H1 (cell line): ENCODE measurements around the gene SPATA32. TPM values are rescaled to one million over a fixed set of nuclear protein-coding genes. Genes with fewer than 3 reads are reported as not detected.

Source experiments
- CTCF ChIA-PET: fragments of 300-600 bp; sonication (Branson Sonifier 250); formaldehyde crosslinking; loops from one replicate; lab custom pipeline; 2021; ENCODE audit not compliant: partially characterized antibody; lab: Charles Lee
- POLR2A ChIA-PET: fragments of 300-600 bp; sonication (Branson Sonifier 250); formaldehyde crosslinking; loops from one replicate; lab custom pipeline; 2021; ENCODE audit warnings: inconsistent platforms; ENCODE audit not compliant: partially characterized antibody; lab: Charles Lee
- DNase-seq, 2 experiments: peaks; one replicate each; pipeline versions ENCODE4 v3.0.0 to v3.0.0-alpha.2; 2010 to 2022; ENCODE audit warnings: low spot score in 2 of 2, low read depth in 1 of 2, mixed read lengths in 1 of 2
- FAIRE-seq: peaks from 2 replicates; lab custom pipeline; 2011; peaks lifted over from hg19 to GRCh38; lab: Jason Lieb, UNC
- H2AFZ ChIP-seq: 2 replicates; pipeline ENCODE4 v1.8.1; 2012; ENCODE audit warnings: low read length, inconsistent platforms
- H2AK5ac ChIP-seq: 2 replicates; pipeline ENCODE4 v1.6.1; 2013; ENCODE audit warnings: low read depth, low read length
- H2BK120ac ChIP-seq: replicated peaks from 2 replicates; pipeline ENCODE3; 2013; ENCODE audit warnings: low read depth, low read length, inconsistent platforms
- H2BK12ac ChIP-seq: 2 replicates; pipeline ENCODE4 v1.6.1; 2013; ENCODE audit warnings: low read depth, low read length
- H2BK15ac ChIP-seq: 2 replicates; pipeline ENCODE4 v1.6.1; 2013; ENCODE audit warnings: low read length
- H2BK20ac ChIP-seq: 2 replicates; pipeline ENCODE4 v1.6.1; 2013; ENCODE audit warnings: low read length
- H2BK5ac ChIP-seq: 2 replicates; pipeline ENCODE4 v1.6.1; 2013; ENCODE audit warnings: low read depth, low read length
- H3K14ac ChIP-seq: 2 replicates; pipeline ENCODE4 v1.6.1; 2013; ENCODE audit warnings: inconsistent platforms; ENCODE audit not compliant: insufficient read length
- H3K18ac ChIP-seq: 2 replicates; pipeline ENCODE4 v1.6.1; 2013; ENCODE audit warnings: low read length; ENCODE audit errors: extremely low read depth
- H3K23ac ChIP-seq: 2 replicates; pipeline ENCODE4 v1.6.1; 2013; ENCODE audit warnings: inconsistent platforms; ENCODE audit not compliant: insufficient read length
- H3K23me2 ChIP-seq: 2 replicates; pipeline ENCODE4 v1.6.1; 2013; ENCODE audit warnings: low read depth, low read length
- H3K27ac ChIP-seq: 2 replicates; pipeline ENCODE4 v1.6.1; 2011; ENCODE audit warnings: low read depth, low read length, inconsistent platforms
- H3K27me3 ChIP-seq, 4 experiments: replicated peaks in 1 of 4; 1 replicate in 1 of 4; 2 replicates in 3 of 4; pipeline versions ENCODE4 v1.6.1 to v1.8.1; 2011 to 2013; ENCODE audit warnings: low read length in 3 of 4, mild to moderate bottlenecking in 3 of 4, inconsistent platforms in 2 of 4, mixed read lengths in 2 of 4, moderate library complexity in 1 of 4; ENCODE audit not compliant: control insufficient read depth in 3 of 4, insufficient read depth in 3 of 4; ENCODE audit errors: extremely low read depth in 1 of 4
- H3K36me3 ChIP-seq, 4 experiments: 2 replicates each; pipeline versions ENCODE4 v1.6.1 to v1.8.1; 2011 to 2013; ENCODE audit warnings: mild to moderate bottlenecking in 4 of 4, low read length in 3 of 4, moderate library complexity in 2 of 4, control low read depth in 1 of 4, inconsistent platforms in 1 of 4; ENCODE audit not compliant: insufficient read depth in 4 of 4, control insufficient read depth in 2 of 4
- H3K4ac ChIP-seq: replicated peaks from 2 replicates; pipeline ENCODE3; 2013; ENCODE audit warnings: low read length, low read depth, mixed read lengths, inconsistent platforms; ENCODE audit not compliant: insufficient read length
- H3K4me1 ChIP-seq, 4 experiments: replicated peaks in 1 of 4; 1 replicate in 1 of 4; 2 replicates in 3 of 4; pipeline versions ENCODE4 v1.6.1 to v1.8.1; 2011 to 2013; ENCODE audit warnings: low read length in 3 of 4, inconsistent platforms in 2 of 4, mixed read lengths in 1 of 4; ENCODE audit not compliant: insufficient read depth in 4 of 4, control insufficient read depth in 3 of 4
- H3K4me2 ChIP-seq, 2 experiments: 2 replicates each; pipeline versions ENCODE4 v1.6.1 to v1.8.1; 2011 to 2013; ENCODE audit warnings: low read depth in 2 of 2, low read length in 2 of 2, control low read depth in 1 of 2, inconsistent platforms in 1 of 2, mild to moderate bottlenecking in 1 of 2; ENCODE audit not compliant: insufficient read depth in 1 of 2
- H3K4me3 ChIP-seq, 4 experiments: fragments of 200-600, 300-600 bp in 1 of 4; sonication (generic), shearing (Covaris generic), sonication (Bioruptor Twin) in 1 of 4; 2 replicates each; pipeline versions ENCODE4 v1.5.1 to v1.8.1; 2011 to 2016; ENCODE audit warnings: low read length in 4 of 4, low read depth in 3 of 4, control low read depth in 2 of 4, inconsistent platforms in 2 of 4, mild to moderate bottlenecking in 2 of 4, mixed read lengths in 1 of 4, moderate library complexity in 1 of 4; ENCODE audit not compliant: insufficient read depth in 2 of 4; ENCODE audit errors: extremely low read depth in 1 of 4
- H3K56ac ChIP-seq: replicated peaks from 2 replicates; pipeline ENCODE3; 2013; ENCODE audit warnings: low read depth, mild to moderate bottlenecking, mixed read lengths, low read length, inconsistent platforms; ENCODE audit not compliant: insufficient read length
- H3K79me1 ChIP-seq: 2 replicates; pipeline ENCODE4 v1.6.1; 2013; ENCODE audit warnings: low read depth, low read length, control low read depth
- H3K79me2 ChIP-seq, 2 experiments: 2 replicates each; pipeline versions ENCODE4 v1.6.1 to v1.8.1; 2012 to 2013; ENCODE audit warnings: low read length in 2 of 2, mild to moderate bottlenecking in 2 of 2, inconsistent platforms in 1 of 2; ENCODE audit not compliant: insufficient read depth in 2 of 2, control insufficient read depth in 1 of 2
- H3K9ac ChIP-seq, 4 experiments: replicated peaks in 1 of 4; 1 replicate in 1 of 4; 2 replicates in 3 of 4; pipeline versions ENCODE4 v1.6.1 to v1.8.1; 2011 to 2013; ENCODE audit warnings: low read depth in 3 of 4, low read length in 3 of 4, control low read depth in 2 of 4, mild to moderate bottlenecking in 2 of 4, moderate library complexity in 2 of 4, inconsistent platforms in 1 of 4; ENCODE audit errors: extremely low read depth in 1 of 4
- H3K9me3 ChIP-seq, 2 experiments: 2 replicates each; pipeline versions ENCODE4 v1.6.1 to v1.8.1; 2012 to 2013; ENCODE audit warnings: mild to moderate bottlenecking in 2 of 2, moderate library complexity in 2 of 2, control low read depth in 1 of 2, inconsistent platforms in 1 of 2, low read depth in 1 of 2, low read length in 1 of 2, mixed read lengths in 1 of 2; ENCODE audit not compliant: insufficient read depth in 2 of 2
- H4K20me1 ChIP-seq, 2 experiments: replicated peaks in 1 of 2; 2 replicates each; pipeline versions ENCODE3 to v1.8.1; 2011 to 2013; ENCODE audit warnings: inconsistent platforms in 2 of 2, low read length in 2 of 2, mild to moderate bottlenecking in 1 of 2; ENCODE audit not compliant: insufficient read depth in 2 of 2, control insufficient read depth in 1 of 2
- H4K5ac ChIP-seq: 2 replicates; pipeline ENCODE4 v1.6.1; 2013; ENCODE audit warnings: low read length, low read depth, mixed read lengths, inconsistent platforms; ENCODE audit not compliant: insufficient read length
- H4K8ac ChIP-seq: 2 replicates; pipeline ENCODE4 v1.8.0; 2013; ENCODE audit warnings: mild to moderate bottlenecking, moderate library complexity, low read length, inconsistent platforms; ENCODE audit not compliant: insufficient read depth; ENCODE audit errors: extremely low read depth
- H4K91ac ChIP-seq: replicated peaks from 2 replicates; pipeline ENCODE3; 2013; ENCODE audit warnings: low read length, mixed read lengths, inconsistent platforms; ENCODE audit not compliant: insufficient read length
- ASH2L ChIP-seq: fragments of 200-600, 300-600 bp; sonication (generic); IDR thresholded peaks from one replicate; pipeline ENCODE4 v1.7.1; 2017; ENCODE audit warnings: low read length
- CBX8 ChIP-seq: fragments of 300-800, 300-1000 bp; sonication (generic); IDR thresholded peaks from 2 replicates; pipeline ENCODE4 v1.7.1; 2016; ENCODE audit warnings: low read depth, low read length, borderline replicate concordance
- CEBPB ChIP-seq: IDR thresholded peaks from 2 replicates; pipeline ENCODE4 v1.6.1; 2012; ENCODE audit warnings: low read depth, low read length
- CHD2 ChIP-seq: IDR thresholded peaks from 2 replicates; pipeline ENCODE4 v1.6.1; 2012; ENCODE audit warnings: low read length, improper control_type of control experiment
- EP300 ChIP-seq, 2 experiments: IDR thresholded peaks; 1 replicate in 1 of 2; 2 replicates in 1 of 2; pipeline ENCODE4 v1.6.1; 2011 to 2012; ENCODE audit warnings: low read depth in 2 of 2, low read length in 2 of 2, mild to moderate bottlenecking in 2 of 2, borderline replicate concordance in 1 of 2, inconsistent platforms in 1 of 2, moderate library complexity in 1 of 2
- GABPA ChIP-seq: IDR thresholded peaks from 2 replicates; pipeline ENCODE4 v1.6.1; 2011; ENCODE audit warnings: mild to moderate bottlenecking, low read length, moderate library complexity, borderline replicate concordance; ENCODE audit not compliant: insufficient read depth
- GTF2F1 ChIP-seq: IDR thresholded peaks from 2 replicates; pipeline ENCODE4 v1.6.1; 2012; ENCODE audit warnings: low read depth, low read length, improper control_type of control experiment, borderline replicate concordance
- JUND ChIP-seq: IDR thresholded peaks from 2 replicates; pipeline ENCODE4 v1.6.1; 2011; ENCODE audit warnings: mild to moderate bottlenecking, improper control_type of control experiment, low read length
- KDM4A ChIP-seq: IDR thresholded peaks from one replicate; pipeline ENCODE4 v1.7.1; 2012; ENCODE audit warnings: low read depth, mild to moderate bottlenecking, moderate library complexity, low read length, inconsistent platforms; ENCODE audit not compliant: severe bottlenecking
- RBBP5 ChIP-seq: IDR thresholded peaks from 2 replicates; pipeline ENCODE4 v1.7.1; 2012; ENCODE audit warnings: low read depth, mild to moderate bottlenecking, inconsistent platforms, low read length, moderate library complexity, borderline replicate concordance
- SAP30 ChIP-seq: fragments of 300-600 bp; sonication (generic); IDR thresholded peaks from 2 replicates; pipeline ENCODE4 v1.7.1; 2012; ENCODE audit warnings: low read length, moderate library complexity, mild to moderate bottlenecking, inconsistent platforms; ENCODE audit not compliant: insufficient read depth, insufficient replicate concordance
- SP4 ChIP-seq: IDR thresholded peaks from 2 replicates; pipeline ENCODE4 v1.6.1; 2012; ENCODE audit warnings: low read length, inconsistent platforms
- TAF7 ChIP-seq: optimal IDR thresholded peaks from 2 replicates; pipeline ENCODE3; 2011; ENCODE audit warnings: low read depth, mild to moderate bottlenecking, inconsistent platforms, low read length, moderate library complexity, borderline replicate concordance
- TCF12 ChIP-seq: IDR thresholded peaks from 2 replicates; pipeline ENCODE4 v1.6.1; 2011; ENCODE audit warnings: low read depth, mild to moderate bottlenecking, low read length
- ZNF274 ChIP-seq: IDR thresholded peaks from 2 replicates; pipeline ENCODE4 v1.7.0; 2012; ENCODE audit warnings: low read length, borderline replicate concordance; ENCODE audit errors: extremely low read depth
- WGBS, 2 experiments: shearing (Covaris generic) in 1 of 2; methylation state at CpG; one replicate each; pipeline versions ENCODE4 v1.1.6 to v1.1.7; 2013 to 2015; ENCODE audit warnings: low lambda C conversion rate in 2 of 2, mixed read lengths in 2 of 2, inconsistent platforms in 1 of 2, low coverage in 1 of 2, missing lambda C conversion rate in 1 of 2; ENCODE audit not compliant: insufficient replicate concordance in 2 of 2, insufficient coverage in 1 of 2, insufficient read length in 1 of 2; ENCODE audit errors: extremely low coverage in 1 of 2, missing lambda C conversion rate in 1 of 2; 5-methylcytosine and 5-hydroxymethylcytosine counted together
- polyA plus RNA-seq, 7 experiments: library from polyadenylated mRNA; depleted of rRNA in 3 of 7; stranded (reverse) in 5 of 7; unstranded in 2 of 7; fragments of >200 nt in 5 of 7; fragments of 200-250 nt in 2 of 7; gene quantifications; 1 replicate in 5 of 7; 2 replicates in 1 of 7; 4 replicates in 1 of 7; pipeline versions ENCODE4 v1.2.1 to v1.2.3, GENCODE V29; 2011 to 2013; ENCODE audit warnings: missing spikeins in 2 of 7, mixed read lengths in 2 of 7
- total RNA-seq: library from RNA; stranded (reverse); fragmentation: NEBNext Ultra II Directional; extraction: Animal tissue kit (Norgen Biotek cat#: 25700); gene quantifications from 2 replicates; pipeline ENCODE4 v1.2.1, GENCODE V29; 2021

SPATA32 gene
- total and polyA plus RNA-seq, 2 of the 8 experiments (the other 6 are each of a cell fraction or from before 2014, with no cell fraction given) = 0.24 TPM; not detected in 1

GRCh38 chr17:45286286-45286685 is 24.4 kb upstream of the SPATA32 start:
- H3K14ac ChIP-seq = no peak overlapping the region
- H3K56ac ChIP-seq = no peak overlapping the region
- peaks cover 0 to 14% (median 9%) of the 10 kb centered on the region in 4 experiments; a peak in 3 of 8 replicates for H3K36me3 ChIP-seq
- no peaks in the 10 kb centered on the region for H3K4me1 ChIP-seq
- no peak for FAIRE-seq
- H3K23me2 ChIP-seq = no peaks in the 10 kb centered on the region
- WGBS, 2 experiments = 87% methylated on average over 5 of the region's 5 CpGs; no CpG with 5 or more reads in 1 of the 2 experiments
- no peak for DNase-seq
- H3K27me3 ChIP-seq = no peaks in the 10 kb centered on the region
- H2AK5ac ChIP-seq = no peak overlapping the region
- no peak overlapping the region for H4K8ac ChIP-seq
- H2AFZ ChIP-seq = no peak overlapping the region
- H3K4ac ChIP-seq = no peak overlapping the region
- no peaks in the 10 kb centered on the region for H3K9me3 ChIP-seq
- H2BK5ac ChIP-seq = no peak overlapping the region
- H2BK20ac ChIP-seq = no peak overlapping the region
- H3K27ac ChIP-seq = no peak overlapping the region
- H3K23ac ChIP-seq = no peak overlapping the region
- H3K9ac ChIP-seq = no peak overlapping the region
- no peak overlapping the region for H4K91ac ChIP-seq
- H3K79me2 ChIP-seq = no peaks in the 10 kb centered on the region
- no peak overlapping the region for H2BK120ac ChIP-seq
- H4K20me1 ChIP-seq = no peaks in the 10 kb centered on the region
- no peak overlapping the region for H2BK15ac ChIP-seq
- no peak overlapping the region for H3K4me3 ChIP-seq
- H4K5ac ChIP-seq = no peak overlapping the region
- H3K18ac ChIP-seq = no peak overlapping the region
- ChIA-PET POLR2A (interaction anchor here (2.0 kb wide), 1 partner anchor 9 kb away, joined by 5 read pairs; no protein-coding TSS in a partner anchor), CTCF (interaction anchor here (0.6 to 29.1 kb wide), 8 partner anchors 12 to 156 kb away, joined by 3 to 579 read pairs (median 4); no protein-coding TSS in a partner anchor)
- no peak overlapping the region for H2BK12ac ChIP-seq
- no peak overlapping the region for H3K4me2 ChIP-seq
- H3K79me1 ChIP-seq = peaks cover 4% of the 10 kb centered on the region
- no peak for TF ChIP-seq GTF2F1
- TF ChIP-seq SP4 = no peak
- TF ChIP-seq KDM4A = no peak
- TF ChIP-seq TCF12 = no peak
- no peak for TF ChIP-seq GABPA
- no peak for TF ChIP-seq EP300 (IDR thresholded peaks at IDR 0.05; ENCODE audit: borderline replicate concordance in 1 of 2, low read depth in 2 of 2, low read length in 2 of 2)
- no peak for TF ChIP-seq CBX8
- no peak for TF ChIP-seq ASH2L
- TF ChIP-seq CEBPB = no peak
- TF ChIP-seq JUND = no peak
- TF ChIP-seq TAF7 = no peak
- TF ChIP-seq CHD2 = no peak
- no peak for TF ChIP-seq RBBP5
- TF ChIP-seq SAP30 = no peak
- TF ChIP-seq ZNF274 = no peak
